Loucy (cell line): ENCODE data around the gene PRR9.

ENCODE experiments used
- H2AFZ ChIP-seq: fragments of 200-600 bp; sonication (generic); 2 replicates; pipeline ENCODE4 v1.6.0; 2016; ENCODE audit warnings: antibody characterized with exemption, mild to moderate bottlenecking, low read length, moderate library complexity
- H3F3A ChIP-seq: fragments of 200-600 bp; 2 replicates; pipeline ENCODE4 v1.6.0; 2016; ENCODE audit warnings: antibody characterized with exemption, low read depth, mild to moderate bottlenecking
- H3K27me3 ChIP-seq: fragments of 200-600 bp; sonication (generic); 2 replicates; pipeline ENCODE4 v1.6.1; 2014; ENCODE audit warnings: low read length, mild to moderate bottlenecking; ENCODE audit not compliant: insufficient read depth, poor library complexity, severe bottlenecking
- H3K36me3 ChIP-seq: fragments of 200-600 bp; sonication (generic); 2 replicates; pipeline ENCODE4 v1.6.1; 2016; ENCODE audit warnings: low read length; ENCODE audit not compliant: insufficient read depth
- H3K4me1 ChIP-seq: fragments of 200-600 bp; sonication (generic); 2 replicates; pipeline ENCODE4 v1.5.1; 2014; ENCODE audit warnings: low read length, mild to moderate bottlenecking; ENCODE audit not compliant: insufficient read depth, poor library complexity, severe bottlenecking
- H3K4me2 ChIP-seq: fragments of 200-600 bp; sonication (generic); 2 replicates; pipeline ENCODE4 v1.6.0; 2014; ENCODE audit warnings: antibody characterized with exemption, low read length, low read depth, mild to moderate bottlenecking; ENCODE audit not compliant: poor library complexity, severe bottlenecking
- H3K4me3 ChIP-seq: fragments of 200-600 bp; sonication (generic); 2 replicates; pipeline ENCODE4 v1.5.1; 2014; ENCODE audit warnings: low read length, mild to moderate bottlenecking, mixed read lengths; ENCODE audit not compliant: poor library complexity, severe bottlenecking
- H3K79me2 ChIP-seq: fragments of 200-600 bp; sonication (generic); 2 replicates; pipeline ENCODE4 v1.6.1; 2014; ENCODE audit warnings: low read length; ENCODE audit not compliant: insufficient read depth
- H3K9ac ChIP-seq: fragments of 200-600 bp; sonication (generic); 2 replicates; pipeline ENCODE4 v1.6.0; 2014; ENCODE audit warnings: mild to moderate bottlenecking, low read depth, low read length, moderate library complexity; ENCODE audit not compliant: poor library complexity, severe bottlenecking
- H3K9me2 ChIP-seq: fragments of 200-600 bp; sonication (generic); replicated peaks from 2 replicates; pipeline ENCODE4 v1.6.1; 2016; ENCODE audit warnings: low read depth, low read length, mixed read lengths
- H3K9me3 ChIP-seq: fragments of 200-600 bp; sonication (generic); 2 replicates; pipeline ENCODE4 v1.6.1; 2014; ENCODE audit warnings: mild to moderate bottlenecking, antibody characterized with exemption, low read length, low read depth; ENCODE audit not compliant: insufficient read depth
- H4K20me1 ChIP-seq: fragments of 200-600 bp; sonication (generic); 2 replicates; pipeline ENCODE4 v1.6.0; 2014; ENCODE audit warnings: antibody characterized with exemption, low read length, mild to moderate bottlenecking; ENCODE audit not compliant: insufficient read depth, poor library complexity, severe bottlenecking
- CTCF ChIP-seq: fragments of 200-600 bp; sonication (generic); conservative IDR thresholded peaks from 2 replicates; pipeline ENCODE4 v1.5.1; 2014; ENCODE audit warnings: mild to moderate bottlenecking, antibody characterized with exemption, low read length
- EZH2phosphoT487 ChIP-seq: fragments of 200-600 bp; IDR thresholded peaks from 2 replicates; pipeline ENCODE4 v1.6.1; 2018; ENCODE audit warnings: antibody characterized with exemption, mild to moderate bottlenecking, moderate library complexity, borderline replicate concordance

The PRR9 gene

GRCh38 chr1:153217212-153217611 is at the start of gene PRR9:
TSS of gene PRR9 (plus strand) at chr1:153217584. CDS start at chr1:153218145, 561 bp downstream.
- Histone ChIP-seq H3K9ac (no peak within 1 kb of the TSS), H3K4me1 (peaks cover 19% of the 10 kb centered on the region), H3K79me2 (no peaks in the 10 kb centered on the region), H3K4me3 (no peak within 1 kb of the TSS), H3K36me3 (no peaks in the 10 kb centered on the region), H2AFZ (peak within 1 kb of the TSS; percentile 22; the same call in 1 of the 2 replicates), H4K20me1 (no peaks in the 10 kb centered on the region), H3K27me3 (no peaks in the 10 kb centered on the region), H3F3A (0 out of 2 replicates have a peak, but pooled peaks cover 2% of the 10 kb centered on the region), H3K4me2 (peak within 1 kb of the TSS; percentile 37), H3K9me2 (no peaks in the 10 kb centered on the region), H3K9me3 (no peaks in the 10 kb centered on the region)
- no peak for TF ChIP-seq EZH2phosphoT487
- TF ChIP-seq CTCF = no peak

- Histone ChIP-seq H3K4me3 (no peak overlapping the region), H3K9me3 (no peaks in the 10 kb centered on the region), H2AFZ (no peak overlapping the region), H4K20me1 (no peaks in the 10 kb centered on the region), H3K9ac (no peak overlapping the region), H3F3A (no peaks in the 10 kb centered on the region), H3K79me2 (no peaks in the 10 kb centered on the region), H3K36me3 (no peaks in the 10 kb centered on the region), H3K27me3 (no peaks in the 10 kb centered on the region), H3K9me2 (no peaks in the 10 kb centered on the region), H3K4me1 (no peaks in the 10 kb centered on the region), H3K4me2 (no peak overlapping the region)
- TF ChIP-seq EZH2phosphoT487 (no peak), CTCF (no peak)
These were observed 48.7 kb upstream of the PRR9 start for GRCh38 chr1:153168686-153169085.

GRCh38 chr1:153174624-153175023 is 42.8 kb upstream of the PRR9 start:
- Histone ChIP-seq H3K27me3 (no peaks in the 10 kb centered on the region), H3K79me2 (no peaks in the 10 kb centered on the region), H3K9me3 (no peaks in the 10 kb centered on the region), H3K4me3 (no peak overlapping the region), H3K36me3 (no peaks in the 10 kb centered on the region), H3K9me2 (no peaks in the 10 kb centered on the region), H2AFZ (no peak overlapping the region), H3K4me2 (no peak overlapping the region), H3K4me1 (no peaks in the 10 kb centered on the region), H4K20me1 (no peaks in the 10 kb centered on the region), H3K9ac (no peak overlapping the region), H3F3A (no peaks in the 10 kb centered on the region)
- TF ChIP-seq EZH2phosphoT487 = no peak
- no peak for TF ChIP-seq CTCF
